ENCODE results near the gene CMC1. TPM values are rescaled to one million over a fixed set of nuclear protein-coding genes. Genes with fewer than 3 reads are reported as not detected.
A peak's percentile ranks its signal among the peaks of the same experiment; 100 is the strongest.

Gene CMC1
- total RNA-seq, 1 donor from 2014 or later: 20.1 TPM

- Histone ChIP-seq H3K36me3 (ENCODE audit: control insufficient read depth, insufficient read depth, low read length) (no peaks in the 10 kb centered on the region), H3K4me3 (ENCODE audit: low read depth, low read length) (no peak overlapping the region), H3K27me3 (ENCODE audit: control insufficient read depth, insufficient read depth, low read length) (no peaks in the 10 kb centered on the region)
- DNase-seq (ENCODE audit: low read depth): no peak
- TF ChIP-seq CTCF (IDR thresholded peaks at IDR 0.05; ENCODE audit: insufficient read depth, low read length, poor library complexity, severe bottlenecking): no peak
These were observed 2.3 kb upstream of the CMC1 start for GRCh38 chr3:28239108-28239507.

- Histone ChIP-seq H3K27me3 (ENCODE audit: control insufficient read depth, insufficient read depth, low read length) (no peaks in the 10 kb centered on the region), H3K4me3 (ENCODE audit: low read depth, low read length) (no peak overlapping the region), H3K36me3 (ENCODE audit: control insufficient read depth, insufficient read depth, low read length) (no peaks in the 10 kb centered on the region)
- no peak for TF ChIP-seq CTCF (IDR thresholded peaks at IDR 0.05; ENCODE audit: insufficient read depth, low read length, poor library complexity, severe bottlenecking)
- no peak for DNase-seq (ENCODE audit: low read depth)
These were observed 978 bp upstream of the CMC1 start for GRCh38 chr3:28240441-28240840.

- no peak for TF ChIP-seq CTCF (IDR thresholded peaks at IDR 0.05; ENCODE audit: insufficient read depth, low read length, poor library complexity, severe bottlenecking)
- Histone ChIP-seq H3K27me3 (ENCODE audit: control insufficient read depth, insufficient read depth, low read length) (no peaks in the 10 kb centered on the region), H3K36me3 (ENCODE audit: control insufficient read depth, insufficient read depth, low read length) (no peaks in the 10 kb centered on the region), H3K4me3 (ENCODE audit: low read depth, low read length) (peak overlapping the region; percentile 96)
- no peak for DNase-seq (ENCODE audit: low read depth)
These were observed 1.1 kb downstream of the CMC1 start for GRCh38 chr3:28242519-28242918.

GRCh38 chr3:28243424-28244106, 2.1 kb downstream of the CMC1 start:
- no peak for DNase-seq (ENCODE audit: low read depth)
- Histone ChIP-seq H3K27me3 (ENCODE audit: control insufficient read depth, insufficient read depth, low read length) (no peaks in the 10 kb centered on the region), H3K4me3 (ENCODE audit: low read depth, low read length) (no peak overlapping the region), H3K36me3 (ENCODE audit: control insufficient read depth, insufficient read depth, low read length) (no peaks in the 10 kb centered on the region)
- TF ChIP-seq CTCF (IDR thresholded peaks at IDR 0.05; ENCODE audit: insufficient read depth, low read length, poor library complexity, severe bottlenecking): no peak

GRCh38 chr3:28244491-28244890, 3.1 kb downstream of the CMC1 start:
- DNase-seq (ENCODE audit: low read depth): no peak
- no peak for TF ChIP-seq CTCF (IDR thresholded peaks at IDR 0.05; ENCODE audit: insufficient read depth, low read length, poor library complexity, severe bottlenecking)

GRCh38 chr3:28247286-28247685, 5.9 kb downstream of the CMC1 start:
- no peaks in the 10 kb centered on the region for H3K36me3 ChIP-seq (ENCODE audit: control insufficient read depth, insufficient read depth, low read length)
- H3K4me3 ChIP-seq (ENCODE audit: low read depth, low read length): no peak overlapping the region
- no peaks in the 10 kb centered on the region for H3K27me3 ChIP-seq (ENCODE audit: control insufficient read depth, insufficient read depth, low read length)
- TF ChIP-seq CTCF (IDR thresholded peaks at IDR 0.05; ENCODE audit: insufficient read depth, low read length, poor library complexity, severe bottlenecking): no peak
- DNase-seq (ENCODE audit: low read depth): no peak

More at GRCh38 chr3:28244491-28244890, 3.1 kb downstream of the CMC1 start:
- Histone ChIP-seq H3K36me3 (ENCODE audit: control insufficient read depth, insufficient read depth, low read length) (no peaks in the 10 kb centered on the region), H3K27me3 (ENCODE audit: control insufficient read depth, insufficient read depth, low read length) (no peaks in the 10 kb centered on the region), H3K4me3 (ENCODE audit: low read depth, low read length) (no peak overlapping the region)
